A673 (cell line): Measurements from ENCODE around the gene GOLGA5. TPM values are rescaled to one million over a fixed set of nuclear protein-coding genes. Genes with fewer than 3 reads are reported as not detected.

Source experiments
- BruUV-seq: library from RNA; stranded (reverse); fragments of 400-500 nt; replicated peaks from 2 replicates; lab custom pipeline; 2021; lab: Mats Ljungman, UMichigan
- CTCF ChIA-PET: fragments of 300-600 bp; sonication (Branson Sonifier 250); formaldehyde crosslinking; loops from one replicate; lab custom pipeline; 2022; ENCODE audit warnings: antibody characterized with exemption; lab: Charles Lee
- POLR2A ChIA-PET: fragments of 300-600 bp; sonication (Branson Sonifier 250); formaldehyde crosslinking; loops from one replicate; lab custom pipeline; 2022; ENCODE audit warnings: antibody characterized with exemption; ENCODE audit not compliant: low non-redundant PET; lab: Charles Lee
- DNase-seq: peaks from one replicate; pipeline ENCODE4 v3.0.0-alpha.2; 2015; ENCODE audit warnings: low spot score
- H3K27ac ChIP-seq: fragments of 200-600 bp; sonication (generic); 2 replicates; pipeline ENCODE4 v1.5.1; 2016; ENCODE audit warnings: mixed run types, low read depth, mild to moderate bottlenecking, mixed read lengths, antibody characterized with exemption, low read length; ENCODE audit not compliant: poor library complexity, severe bottlenecking
- H3K27me3 ChIP-seq: fragments of 200-600 bp; sonication (generic); replicated peaks from 2 replicates; pipeline ENCODE4 v1.6.1; 2017; ENCODE audit warnings: mixed run types, low read depth, mild to moderate bottlenecking, mixed read lengths, antibody characterized with exemption, low read length; ENCODE audit not compliant: insufficient read depth, poor library complexity
- H3K36me3 ChIP-seq: fragments of 200-600 bp; sonication (generic); 2 replicates; pipeline ENCODE4 v1.6.1; 2016; ENCODE audit warnings: mixed run types, mild to moderate bottlenecking, mixed read lengths, antibody characterized with exemption, low read length; ENCODE audit not compliant: insufficient read depth, poor library complexity, severe bottlenecking
- H3K4me1 ChIP-seq: fragments of 200-600 bp; sonication (generic); 2 replicates; pipeline ENCODE4 v1.6.1; 2017; ENCODE audit warnings: mixed run types, mild to moderate bottlenecking, mixed read lengths, antibody characterized with exemption, low read length; ENCODE audit not compliant: insufficient read depth, poor library complexity, severe bottlenecking
- H3K4me3 ChIP-seq: fragments of 200-600 bp; sonication (generic); 2 replicates; pipeline ENCODE4 v1.5.1; 2016; ENCODE audit warnings: low read depth, mixed run types, mild to moderate bottlenecking, mixed read lengths, low read length; ENCODE audit not compliant: poor library complexity, severe bottlenecking
- H3K9me3 ChIP-seq: fragments of 200-600 bp; sonication (generic); 2 replicates; pipeline ENCODE4 v1.6.1; 2016; ENCODE audit warnings: mixed run types, low read depth, mild to moderate bottlenecking, mixed read lengths, antibody characterized with exemption, low read length; ENCODE audit not compliant: poor library complexity, severe bottlenecking
- EZH2 ChIP-seq: fragments of 200-600 bp; sonication (generic); IDR thresholded peaks from 2 replicates; pipeline ENCODE4 v1.6.1; 2017; ENCODE audit warnings: borderline replicate concordance, low read depth, mild to moderate bottlenecking, mixed read lengths, antibody characterized with exemption, low read length; ENCODE audit not compliant: poor library complexity, severe bottlenecking
- intact Hi-C: fragments of 100-400 bp; cut with micrococcal nuclease; formaldehyde crosslinking; loops from one replicate; pipeline ENCODE4 v1.10.0; 2022; ENCODE audit not compliant: unreplicated experiment
- total RNA-seq: library from RNA; stranded (reverse); gene quantifications from 2 replicates; pipeline ENCODE4 v1.2.3, GENCODE V29; 2021
- TF ChIP-seq, protein P1 (sequence below): fragments of 300-800, 200-600 bp; sonication (generic); conservative IDR thresholded peaks from 2 replicates; pipeline ENCODE4 v1.5.1; 2017; ENCODE audit warnings: low read depth, mild to moderate bottlenecking, antibody characterized with exemption, low read length, moderate library complexity, mixed read lengths

The GOLGA5 gene
- total RNA-seq, 1 experiment from 2014 or later: 21.3 TPM

DNA sequence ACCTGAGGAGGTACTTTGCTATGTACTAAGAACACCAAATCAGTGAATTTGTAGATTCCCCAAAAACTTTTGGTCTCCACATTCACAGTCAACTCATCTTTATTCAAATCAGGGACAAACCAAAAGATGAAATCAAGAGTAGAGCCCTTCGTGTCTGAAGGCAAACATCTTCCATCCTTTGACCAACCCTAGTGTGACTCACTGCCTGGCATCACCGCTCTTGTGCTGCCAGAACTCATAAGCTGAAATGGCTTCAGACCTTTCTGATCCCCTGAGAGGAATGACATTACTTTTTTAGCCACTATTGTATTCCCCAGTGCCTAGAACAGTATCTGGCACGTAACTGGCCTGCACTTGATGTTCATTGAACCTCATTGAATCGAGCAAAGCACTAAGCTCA lies 50.1 kb downstream of the GOLGA5 start:
- BruUV-seq: no TSS peak
- no peak for DNase-seq
- H3K27me3 ChIP-seq: no peaks in the 10 kb centered on the region
- POLR2A ChIA-PET: no interaction called here
- H3K4me1 ChIP-seq: no peaks in the 10 kb centered on the region
- TF ChIP-seq, protein P1, sequence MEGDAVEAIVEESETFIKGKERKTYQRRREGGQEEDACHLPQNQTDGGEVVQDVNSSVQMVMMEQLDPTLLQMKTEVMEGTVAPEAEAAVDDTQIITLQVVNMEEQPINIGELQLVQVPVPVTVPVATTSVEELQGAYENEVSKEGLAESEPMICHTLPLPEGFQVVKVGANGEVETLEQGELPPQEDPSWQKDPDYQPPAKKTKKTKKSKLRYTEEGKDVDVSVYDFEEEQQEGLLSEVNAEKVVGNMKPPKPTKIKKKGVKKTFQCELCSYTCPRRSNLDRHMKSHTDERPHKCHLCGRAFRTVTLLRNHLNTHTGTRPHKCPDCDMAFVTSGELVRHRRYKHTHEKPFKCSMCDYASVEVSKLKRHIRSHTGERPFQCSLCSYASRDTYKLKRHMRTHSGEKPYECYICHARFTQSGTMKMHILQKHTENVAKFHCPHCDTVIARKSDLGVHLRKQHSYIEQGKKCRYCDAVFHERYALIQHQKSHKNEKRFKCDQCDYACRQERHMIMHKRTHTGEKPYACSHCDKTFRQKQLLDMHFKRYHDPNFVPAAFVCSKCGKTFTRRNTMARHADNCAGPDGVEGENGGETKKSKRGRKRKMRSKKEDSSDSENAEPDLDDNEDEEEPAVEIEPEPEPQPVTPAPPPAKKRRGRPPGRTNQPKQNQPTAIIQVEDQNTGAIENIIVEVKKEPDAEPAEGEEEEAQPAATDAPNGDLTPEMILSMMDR: no peak
- no peak for TF ChIP-seq EZH2
- H3K27ac ChIP-seq: no peak overlapping the region
- intact Hi-C loops: no loop called here
- no peaks in the 10 kb centered on the region for H3K9me3 ChIP-seq
- CTCF ChIA-PET: no interaction called here
- H3K36me3 ChIP-seq: peaks cover 11% of the 10 kb centered on the region
- H3K4me3 ChIP-seq: no peak overlapping the region

DNA sequence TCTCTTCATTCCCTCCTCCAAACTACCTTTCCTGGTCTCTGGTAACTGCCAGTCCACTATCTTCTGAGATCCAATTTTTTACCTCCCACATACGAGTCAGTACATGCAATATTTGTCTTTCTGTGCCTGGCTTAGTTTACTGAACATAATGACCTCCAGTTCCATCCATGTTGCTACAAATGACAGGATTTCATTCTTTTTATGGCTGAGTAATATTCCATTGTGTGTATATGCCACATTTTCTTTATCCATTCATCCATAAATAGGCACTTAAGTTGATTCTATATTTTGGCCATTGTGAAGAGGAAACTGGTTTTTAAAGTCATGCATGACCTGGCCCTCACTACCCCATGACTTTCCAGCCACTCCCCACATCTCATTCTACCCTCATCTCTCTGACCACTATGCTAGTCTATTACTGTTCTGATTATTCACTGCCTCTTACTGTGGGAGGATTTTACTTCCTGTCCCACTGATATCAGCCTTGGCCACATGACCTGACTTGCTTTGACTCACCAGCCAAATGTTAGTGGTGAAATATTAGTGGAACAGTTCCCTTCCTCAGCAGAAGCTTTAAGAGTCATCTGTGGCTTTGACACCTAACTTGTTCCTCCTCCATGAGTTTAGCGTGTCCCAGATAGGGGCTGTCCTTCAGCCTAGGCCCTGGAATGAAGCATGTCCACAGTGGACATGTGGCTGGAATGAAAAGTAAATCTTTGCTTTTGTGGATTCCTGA lies 52.2 kb downstream of the GOLGA5 start:
- no TSS peak for BruUV-seq
- POLR2A ChIA-PET: no interaction called here

DNA sequence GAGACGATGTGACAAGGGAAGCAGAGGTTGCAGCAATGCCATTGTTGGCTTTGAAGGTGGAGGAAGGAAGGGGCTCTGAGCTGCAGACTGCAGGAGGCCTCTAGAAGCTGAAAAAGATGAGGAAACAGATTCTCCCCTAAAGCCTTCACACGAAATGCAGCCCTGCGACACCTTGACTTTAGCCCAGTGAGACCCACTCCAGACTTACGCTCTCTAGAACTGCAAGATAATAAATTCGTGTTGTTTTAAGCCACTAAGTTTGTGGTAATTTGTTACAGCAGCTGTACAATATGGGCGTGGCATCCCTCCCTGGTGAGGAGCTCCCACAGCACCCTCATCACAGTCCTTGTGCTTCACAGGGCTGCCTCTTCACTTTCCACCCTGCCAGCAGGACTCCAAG lies 53.2 kb downstream of the GOLGA5 start:
- CTCF ChIA-PET: no interaction called here
- Histone ChIP-seq H3K36me3 (no peaks in the 10 kb centered on the region), H3K4me3 (no peak overlapping the region), H3K27me3 (no peaks in the 10 kb centered on the region), H3K9me3 (no peaks in the 10 kb centered on the region), H3K27ac (no peak overlapping the region), H3K4me1 (no peaks in the 10 kb centered on the region)
- POLR2A ChIA-PET: no interaction called here
- TF ChIP-seq, protein P1: no peak
- TF ChIP-seq EZH2: no peak
- intact Hi-C loops: no loop called here
- DNase-seq: no peak
- BruUV-seq: no TSS peak

More for the DNA sequence above, 52.2 kb downstream of the GOLGA5 start:
- intact Hi-C loops: no loop called here
- Histone ChIP-seq H3K36me3 (no peaks in the 10 kb centered on the region), H3K9me3 (no peaks in the 10 kb centered on the region), H3K4me1 (no peaks in the 10 kb centered on the region), H3K4me3 (no peak overlapping the region), H3K27me3 (no peaks in the 10 kb centered on the region), H3K27ac (no peak overlapping the region)
- CTCF ChIA-PET: no interaction called here
- no peak for DNase-seq
- no peak for TF ChIP-seq EZH2
- TF ChIP-seq, protein P1: no peak
